H1 (cell line): ENCODE data around the gene TMEM178B. TPM values are rescaled to one million over a fixed set of nuclear protein-coding genes. Genes with fewer than 3 reads are reported as not detected.

Source experiments
- CTCF ChIA-PET: fragments of 300-600 bp; sonication (Branson Sonifier 250); formaldehyde crosslinking; loops from one replicate; lab custom pipeline; 2021; ENCODE audit not compliant: partially characterized antibody; lab: Charles Lee
- POLR2A ChIA-PET: fragments of 300-600 bp; sonication (Branson Sonifier 250); formaldehyde crosslinking; loops from one replicate; lab custom pipeline; 2021; ENCODE audit warnings: inconsistent platforms; ENCODE audit not compliant: partially characterized antibody; lab: Charles Lee
- DNase-seq, 2 experiments: peaks; one replicate each; pipeline versions ENCODE4 v3.0.0 to v3.0.0-alpha.2; 2010 to 2022; ENCODE audit warnings: low spot score in 2 of 2, low read depth in 1 of 2, mixed read lengths in 1 of 2
- FAIRE-seq: peaks from 2 replicates; lab custom pipeline; 2011; peaks lifted over from hg19 to GRCh38; lab: Jason Lieb, UNC
- H2AFZ ChIP-seq: 2 replicates; pipeline ENCODE4 v1.8.1; 2012; ENCODE audit warnings: low read length, inconsistent platforms
- H2AK5ac ChIP-seq: 2 replicates; pipeline ENCODE4 v1.6.1; 2013; ENCODE audit warnings: low read depth, low read length
- H2BK120ac ChIP-seq: replicated peaks from 2 replicates; pipeline ENCODE3; 2013; ENCODE audit warnings: low read depth, low read length, inconsistent platforms
- H2BK12ac ChIP-seq: 2 replicates; pipeline ENCODE4 v1.6.1; 2013; ENCODE audit warnings: low read depth, low read length
- H2BK15ac ChIP-seq: 2 replicates; pipeline ENCODE4 v1.6.1; 2013; ENCODE audit warnings: low read length
- H2BK20ac ChIP-seq: 2 replicates; pipeline ENCODE4 v1.6.1; 2013; ENCODE audit warnings: low read length
- H2BK5ac ChIP-seq: 2 replicates; pipeline ENCODE4 v1.6.1; 2013; ENCODE audit warnings: low read depth, low read length
- H3K14ac ChIP-seq: 2 replicates; pipeline ENCODE4 v1.6.1; 2013; ENCODE audit warnings: inconsistent platforms; ENCODE audit not compliant: insufficient read length
- H3K18ac ChIP-seq: 2 replicates; pipeline ENCODE4 v1.6.1; 2013; ENCODE audit warnings: low read length; ENCODE audit errors: extremely low read depth
- H3K23ac ChIP-seq: 2 replicates; pipeline ENCODE4 v1.6.1; 2013; ENCODE audit warnings: inconsistent platforms; ENCODE audit not compliant: insufficient read length
- H3K23me2 ChIP-seq: 2 replicates; pipeline ENCODE4 v1.6.1; 2013; ENCODE audit warnings: low read depth, low read length
- H3K27ac ChIP-seq: 2 replicates; pipeline ENCODE4 v1.6.1; 2011; ENCODE audit warnings: low read depth, low read length, inconsistent platforms
- H3K27me3 ChIP-seq, 4 experiments: replicated peaks in 1 of 4; 1 replicate in 1 of 4; 2 replicates in 3 of 4; pipeline versions ENCODE4 v1.6.1 to v1.8.1; 2011 to 2013; ENCODE audit warnings: low read length in 3 of 4, mild to moderate bottlenecking in 3 of 4, inconsistent platforms in 2 of 4, mixed read lengths in 2 of 4, moderate library complexity in 1 of 4; ENCODE audit not compliant: control insufficient read depth in 3 of 4, insufficient read depth in 3 of 4; ENCODE audit errors: extremely low read depth in 1 of 4
- H3K36me3 ChIP-seq, 4 experiments: 2 replicates each; pipeline versions ENCODE4 v1.6.1 to v1.8.1; 2011 to 2013; ENCODE audit warnings: mild to moderate bottlenecking in 4 of 4, low read length in 3 of 4, moderate library complexity in 2 of 4, control low read depth in 1 of 4, inconsistent platforms in 1 of 4; ENCODE audit not compliant: insufficient read depth in 4 of 4, control insufficient read depth in 2 of 4
- H3K4ac ChIP-seq: replicated peaks from 2 replicates; pipeline ENCODE3; 2013; ENCODE audit warnings: low read length, low read depth, mixed read lengths, inconsistent platforms; ENCODE audit not compliant: insufficient read length
- H3K4me1 ChIP-seq, 4 experiments: replicated peaks in 1 of 4; 1 replicate in 1 of 4; 2 replicates in 3 of 4; pipeline versions ENCODE4 v1.6.1 to v1.8.1; 2011 to 2013; ENCODE audit warnings: low read length in 3 of 4, inconsistent platforms in 2 of 4, mixed read lengths in 1 of 4; ENCODE audit not compliant: insufficient read depth in 4 of 4, control insufficient read depth in 3 of 4
- H3K4me2 ChIP-seq, 2 experiments: 2 replicates each; pipeline versions ENCODE4 v1.6.1 to v1.8.1; 2011 to 2013; ENCODE audit warnings: low read depth in 2 of 2, low read length in 2 of 2, control low read depth in 1 of 2, inconsistent platforms in 1 of 2, mild to moderate bottlenecking in 1 of 2; ENCODE audit not compliant: insufficient read depth in 1 of 2
- H3K4me3 ChIP-seq, 4 experiments: fragments of 200-600, 300-600 bp in 1 of 4; sonication (generic), shearing (Covaris generic), sonication (Bioruptor Twin) in 1 of 4; 2 replicates each; pipeline versions ENCODE4 v1.5.1 to v1.8.1; 2011 to 2016; ENCODE audit warnings: low read length in 4 of 4, low read depth in 3 of 4, control low read depth in 2 of 4, inconsistent platforms in 2 of 4, mild to moderate bottlenecking in 2 of 4, mixed read lengths in 1 of 4, moderate library complexity in 1 of 4; ENCODE audit not compliant: insufficient read depth in 2 of 4; ENCODE audit errors: extremely low read depth in 1 of 4
- H3K56ac ChIP-seq: replicated peaks from 2 replicates; pipeline ENCODE3; 2013; ENCODE audit warnings: low read depth, mild to moderate bottlenecking, mixed read lengths, low read length, inconsistent platforms; ENCODE audit not compliant: insufficient read length
- H3K79me1 ChIP-seq: 2 replicates; pipeline ENCODE4 v1.6.1; 2013; ENCODE audit warnings: low read depth, low read length, control low read depth
- H3K79me2 ChIP-seq, 2 experiments: 2 replicates each; pipeline versions ENCODE4 v1.6.1 to v1.8.1; 2012 to 2013; ENCODE audit warnings: low read length in 2 of 2, mild to moderate bottlenecking in 2 of 2, inconsistent platforms in 1 of 2; ENCODE audit not compliant: insufficient read depth in 2 of 2, control insufficient read depth in 1 of 2
- H3K9ac ChIP-seq, 4 experiments: replicated peaks in 1 of 4; 1 replicate in 1 of 4; 2 replicates in 3 of 4; pipeline versions ENCODE4 v1.6.1 to v1.8.1; 2011 to 2013; ENCODE audit warnings: low read depth in 3 of 4, low read length in 3 of 4, control low read depth in 2 of 4, mild to moderate bottlenecking in 2 of 4, moderate library complexity in 2 of 4, inconsistent platforms in 1 of 4; ENCODE audit errors: extremely low read depth in 1 of 4
- H3K9me3 ChIP-seq, 2 experiments: 2 replicates each; pipeline versions ENCODE4 v1.6.1 to v1.8.1; 2012 to 2013; ENCODE audit warnings: mild to moderate bottlenecking in 2 of 2, moderate library complexity in 2 of 2, control low read depth in 1 of 2, inconsistent platforms in 1 of 2, low read depth in 1 of 2, low read length in 1 of 2, mixed read lengths in 1 of 2; ENCODE audit not compliant: insufficient read depth in 2 of 2
- H4K20me1 ChIP-seq, 2 experiments: replicated peaks in 1 of 2; 2 replicates each; pipeline versions ENCODE3 to v1.8.1; 2011 to 2013; ENCODE audit warnings: inconsistent platforms in 2 of 2, low read length in 2 of 2, mild to moderate bottlenecking in 1 of 2; ENCODE audit not compliant: insufficient read depth in 2 of 2, control insufficient read depth in 1 of 2
- H4K5ac ChIP-seq: 2 replicates; pipeline ENCODE4 v1.6.1; 2013; ENCODE audit warnings: low read length, low read depth, mixed read lengths, inconsistent platforms; ENCODE audit not compliant: insufficient read length
- H4K8ac ChIP-seq: 2 replicates; pipeline ENCODE4 v1.8.0; 2013; ENCODE audit warnings: mild to moderate bottlenecking, moderate library complexity, low read length, inconsistent platforms; ENCODE audit not compliant: insufficient read depth; ENCODE audit errors: extremely low read depth
- H4K91ac ChIP-seq: replicated peaks from 2 replicates; pipeline ENCODE3; 2013; ENCODE audit warnings: low read length, mixed read lengths, inconsistent platforms; ENCODE audit not compliant: insufficient read length
- BCL11A ChIP-seq, 2 experiments: IDR thresholded peaks; one replicate each; pipeline ENCODE4 v1.6.1; 2011; ENCODE audit warnings: low read depth in 2 of 2, low read length in 2 of 2, mild to moderate bottlenecking in 2 of 2
- GABPA ChIP-seq: IDR thresholded peaks from 2 replicates; pipeline ENCODE4 v1.6.1; 2011; ENCODE audit warnings: mild to moderate bottlenecking, low read length, moderate library complexity, borderline replicate concordance; ENCODE audit not compliant: insufficient read depth
- GTF2F1 ChIP-seq: IDR thresholded peaks from 2 replicates; pipeline ENCODE4 v1.6.1; 2012; ENCODE audit warnings: low read depth, low read length, improper control_type of control experiment, borderline replicate concordance
- HDAC6 ChIP-seq: IDR thresholded peaks from one replicate; pipeline ENCODE4 v1.7.1; 2012; ENCODE audit warnings: low read depth, mild to moderate bottlenecking, inconsistent platforms, low read length, moderate library complexity
- PHF8 ChIP-seq: fragments of 200-600 bp; sonication (generic); conservative IDR thresholded peaks from 2 replicates; pipeline ENCODE4 v1.7.1; 2012; ENCODE audit warnings: low read depth, mild to moderate bottlenecking, inconsistent platforms, low read length, moderate library complexity
- SIRT6 ChIP-seq: IDR thresholded peaks from one replicate; pipeline ENCODE4 v1.7.1; 2012; ENCODE audit warnings: low read length, inconsistent platforms
- SRF ChIP-seq: IDR thresholded peaks from 2 replicates; pipeline ENCODE4 v1.6.1; 2011; ENCODE audit warnings: mild to moderate bottlenecking, low read depth, low read length, moderate library complexity
- TCF12 ChIP-seq: IDR thresholded peaks from 2 replicates; pipeline ENCODE4 v1.6.1; 2011; ENCODE audit warnings: low read depth, mild to moderate bottlenecking, low read length
- WGBS, 2 experiments: shearing (Covaris generic) in 1 of 2; methylation state at CpG; one replicate each; pipeline versions ENCODE4 v1.1.6 to v1.1.7; 2013 to 2015; ENCODE audit warnings: low lambda C conversion rate in 2 of 2, mixed read lengths in 2 of 2, inconsistent platforms in 1 of 2, low coverage in 1 of 2, missing lambda C conversion rate in 1 of 2; ENCODE audit not compliant: insufficient replicate concordance in 2 of 2, insufficient coverage in 1 of 2, insufficient read length in 1 of 2; ENCODE audit errors: extremely low coverage in 1 of 2, missing lambda C conversion rate in 1 of 2; 5-methylcytosine and 5-hydroxymethylcytosine counted together
- polyA plus RNA-seq, 7 experiments: library from polyadenylated mRNA; depleted of rRNA in 3 of 7; stranded (reverse) in 5 of 7; unstranded in 2 of 7; fragments of >200 nt in 5 of 7; fragments of 200-250 nt in 2 of 7; gene quantifications; 1 replicate in 5 of 7; 2 replicates in 1 of 7; 4 replicates in 1 of 7; pipeline versions ENCODE4 v1.2.1 to v1.2.3, GENCODE V29; 2011 to 2013; ENCODE audit warnings: missing spikeins in 2 of 7, mixed read lengths in 2 of 7
- total RNA-seq: library from RNA; stranded (reverse); fragmentation: NEBNext Ultra II Directional; extraction: Animal tissue kit (Norgen Biotek cat#: 25700); gene quantifications from 2 replicates; pipeline ENCODE4 v1.2.1, GENCODE V29; 2021

Gene TMEM178B
- total and polyA plus RNA-seq, 2 of the 8 experiments (the other 6 are each of a cell fraction or from before 2014, with no cell fraction given) = 5.3 to 18.1 TPM

DNA sequence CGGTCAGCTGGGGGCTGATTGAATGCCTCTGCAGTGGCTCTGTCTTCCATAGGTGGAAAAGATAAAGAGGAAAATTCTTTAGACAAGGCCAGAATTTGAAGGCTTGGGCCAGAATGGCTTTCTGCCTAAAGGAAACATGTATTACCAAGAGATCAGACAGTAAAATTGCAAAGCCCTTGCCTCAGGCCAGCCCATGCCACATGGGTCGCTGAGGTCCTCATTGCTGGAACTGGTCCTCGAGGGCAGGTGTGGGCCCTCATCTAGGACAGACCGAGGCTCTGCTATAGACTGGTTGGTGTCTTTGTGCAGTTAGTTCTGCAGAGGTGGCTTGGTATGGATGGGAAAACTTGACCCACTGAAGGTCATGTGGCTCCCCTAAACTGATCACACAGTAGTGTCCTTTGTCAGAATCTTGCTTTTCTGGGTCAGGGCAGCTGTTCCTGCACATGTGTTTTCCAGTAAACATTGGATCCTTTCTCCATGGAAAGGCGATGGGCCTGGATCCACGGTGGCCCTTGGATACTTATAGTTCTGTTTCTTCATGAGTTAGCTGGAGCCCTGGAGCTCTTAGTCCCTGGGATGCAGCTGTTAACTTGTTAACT is 80.4 kb downstream of the TMEM178B start:
- Histone ChIP-seq H2BK20ac (no peak overlapping the region), H3K4me2 (no peak overlapping the region), H4K20me1 (peaks cover 0 to 4% of the 10 kb centered on the region in 2 experiments), H3K4me3 (no peak overlapping the region), H2AFZ (no peak overlapping the region), H3K4me1 (peaks cover 0 to 4% (median 0%) of the 10 kb centered on the region in 4 experiments; a peak in 1 of 7 replicates), H3K56ac (no peak overlapping the region), H2BK120ac (no peak overlapping the region), H3K36me3 (no peaks in the 10 kb centered on the region), H3K9me3 (no peaks in the 10 kb centered on the region), H4K5ac (no peak overlapping the region), H3K4ac (no peak overlapping the region), H3K23ac (no peak overlapping the region), H3K27me3 (no peaks in the 10 kb centered on the region), H2BK15ac (no peak overlapping the region), H3K23me2 (no peaks in the 10 kb centered on the region), H2BK5ac (no peak overlapping the region), H4K8ac (no peak overlapping the region), H4K91ac (no peak overlapping the region), H3K27ac (no peak overlapping the region), H3K14ac (no peak overlapping the region), H3K9ac (no peak overlapping the region), H3K79me1 (peaks cover 6% of the 10 kb centered on the region; the same call in 1 of the 2 replicates), H3K18ac (no peak overlapping the region), H2AK5ac (no peak overlapping the region), H3K79me2 (no peaks in the 10 kb centered on the region), H2BK12ac (0 out of 2 replicates have a peak overlapping the region, but pooled peaks have one; percentile 9)
- TF ChIP-seq SIRT6 (no peak), TCF12 (no peak), PHF8 (no peak), GABPA (no peak), GTF2F1 (no peak), SRF (no peak), BCL11A (IDR thresholded peaks at IDR 0.05; ENCODE audit: low read depth in 2 of 2, low read length in 2 of 2) (no peak), HDAC6 (no peak)
- CTCF ChIA-PET = interaction anchor here (0.6 kb wide), 1 partner anchor 142 kb away, joined by 3 read pairs; no protein-coding TSS in a partner anchor
- no peak for FAIRE-seq
- POLR2A ChIA-PET = no interaction called here
- no peak for DNase-seq
- WGBS, 2 experiments = 92% methylated on average over 6 of the region's 6 CpGs; no CpG with 5 or more reads in 1 of the 2 experiments
